HG03066 (cell line): Measurements from ENCODE around the gene MLN.

Experiments used
- ATAC-seq: cut with Tn5 transposase; IDR thresholded peaks from one replicate; pipeline ENCODE4 v1.9.1; 2021; ENCODE audit warnings: low read depth; ENCODE audit not compliant: unreplicated experiment

The MLN gene

DNA sequence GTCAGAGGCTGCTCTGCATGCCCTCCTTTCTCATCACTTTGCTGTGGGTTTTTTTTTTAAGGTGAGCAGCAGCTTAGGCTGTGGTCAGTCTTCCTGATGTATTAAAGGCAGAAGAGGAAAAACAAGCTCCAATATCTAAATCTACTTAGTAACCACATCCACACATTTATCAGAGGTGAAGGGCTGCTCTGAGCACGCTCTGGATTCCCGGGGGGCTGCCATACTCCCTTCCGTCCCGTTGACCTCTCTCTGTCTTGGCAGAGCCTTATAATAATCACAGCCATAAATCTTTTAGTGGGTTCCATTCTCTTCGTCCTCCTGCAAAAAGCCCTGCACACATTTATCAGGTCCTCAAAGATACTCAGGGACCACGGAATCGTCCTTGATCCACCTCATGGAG, 12.2 kb downstream of the MLN start:
- ATAC-seq = no peak

DNA sequence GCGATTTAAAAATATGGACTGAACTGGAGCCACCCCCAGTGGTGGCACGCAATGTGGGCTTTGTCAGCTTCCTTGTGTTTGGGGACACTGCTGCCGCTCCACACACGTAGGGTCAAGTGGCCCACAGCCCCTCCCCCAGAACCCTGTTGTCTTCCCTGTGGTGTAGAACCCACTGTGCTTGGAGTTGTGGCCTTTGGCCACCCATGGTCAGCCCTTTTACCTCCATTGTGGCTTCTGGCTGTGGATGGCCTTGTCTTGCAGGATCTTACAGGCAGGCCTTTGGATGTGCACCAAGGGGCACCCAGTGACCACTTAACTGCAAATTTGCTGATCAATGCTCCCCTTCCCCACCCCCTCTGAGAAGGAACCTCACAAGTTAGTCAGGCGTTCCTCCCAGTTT, 12.9 kb downstream of the MLN start:
- no peak for ATAC-seq

DNA sequence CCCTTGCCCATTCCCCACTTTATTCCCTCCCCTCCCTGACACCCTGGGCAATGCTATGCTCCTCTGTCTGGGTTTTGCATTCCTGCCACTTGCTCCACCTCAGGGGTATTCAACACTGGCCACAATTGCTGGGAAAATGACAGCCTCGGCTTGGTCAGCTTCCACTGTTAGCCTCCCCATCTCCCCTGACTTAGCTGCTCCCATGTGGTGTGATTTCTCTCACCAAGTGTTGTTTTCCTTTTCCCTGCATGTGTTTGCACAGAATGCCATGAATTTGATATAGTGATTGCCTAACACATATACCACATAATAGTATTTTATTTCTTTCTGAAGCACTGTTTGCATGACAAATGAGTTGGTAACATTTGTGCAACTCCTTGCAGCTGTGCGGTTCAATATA, 13.4 kb downstream of the MLN start:
- no peak for ATAC-seq

DNA sequence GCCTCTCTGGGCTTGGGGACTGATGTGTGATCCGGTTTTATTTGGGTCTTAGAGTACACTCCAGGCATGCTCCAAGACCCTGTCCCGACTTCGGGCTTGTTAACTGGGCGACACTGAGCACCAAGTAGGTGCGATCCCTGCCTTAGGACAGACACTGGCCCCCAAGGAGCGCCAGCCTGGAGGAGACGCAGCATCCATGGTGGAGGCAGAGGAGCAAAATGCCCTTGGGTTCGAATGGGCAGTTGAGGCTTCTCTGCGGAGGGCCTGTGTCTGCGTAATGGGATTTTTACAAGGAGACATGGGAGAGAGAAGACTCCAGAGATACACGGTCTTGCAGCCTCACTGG, 14.3 kb downstream of the MLN start:
- ATAC-seq = no peak

DNA sequence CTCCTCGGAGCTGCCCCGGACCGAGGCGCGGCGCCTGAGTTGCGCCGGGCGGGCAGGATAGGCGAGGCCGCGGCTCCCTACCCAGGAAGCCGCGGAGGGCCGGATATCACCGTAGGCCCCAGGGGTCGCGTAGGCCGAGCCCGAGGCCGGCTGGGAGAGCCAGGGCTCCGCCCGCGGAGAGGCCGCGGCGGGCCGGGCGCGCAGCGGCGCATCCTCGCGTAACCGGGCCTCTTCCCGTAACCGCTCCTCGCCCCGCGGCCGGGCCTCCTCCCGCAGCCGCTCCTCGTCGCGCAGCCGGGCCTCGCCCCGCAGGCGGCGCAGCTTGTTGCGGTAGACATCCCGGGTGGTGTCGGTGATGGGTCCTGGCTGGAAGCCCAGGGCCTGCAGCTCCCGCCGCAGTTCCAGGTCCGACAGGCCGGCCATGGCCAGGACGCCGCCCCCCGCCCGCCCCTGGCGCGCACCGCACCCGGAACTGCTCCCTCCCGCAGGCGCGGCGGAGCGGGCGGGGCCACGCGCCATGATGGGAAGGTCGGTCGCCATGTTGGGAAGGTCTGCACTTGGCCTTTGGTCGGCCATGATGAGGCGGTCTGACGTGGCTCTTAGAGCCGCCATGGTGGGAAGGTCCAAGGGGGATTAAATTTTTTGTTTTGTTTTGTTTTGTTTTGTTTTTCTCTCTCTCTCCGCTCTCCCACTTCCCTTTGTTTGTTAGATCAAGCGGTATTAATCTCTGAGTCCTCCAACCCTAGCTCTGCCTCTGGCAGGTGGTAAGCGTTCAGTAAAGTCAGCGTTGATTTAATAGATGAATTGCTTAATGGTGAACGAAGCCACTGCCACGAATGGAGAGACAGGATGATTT, 14.9 kb downstream of the MLN start, which contains the start of gene LEMD2:
TSS of gene LEMD2 (minus strand) at position 437 of the 856 bp plus-strand sequence. CDS start at position 423, 14 bp downstream.
- peak; percentile 90 for ATAC-seq

DNA sequence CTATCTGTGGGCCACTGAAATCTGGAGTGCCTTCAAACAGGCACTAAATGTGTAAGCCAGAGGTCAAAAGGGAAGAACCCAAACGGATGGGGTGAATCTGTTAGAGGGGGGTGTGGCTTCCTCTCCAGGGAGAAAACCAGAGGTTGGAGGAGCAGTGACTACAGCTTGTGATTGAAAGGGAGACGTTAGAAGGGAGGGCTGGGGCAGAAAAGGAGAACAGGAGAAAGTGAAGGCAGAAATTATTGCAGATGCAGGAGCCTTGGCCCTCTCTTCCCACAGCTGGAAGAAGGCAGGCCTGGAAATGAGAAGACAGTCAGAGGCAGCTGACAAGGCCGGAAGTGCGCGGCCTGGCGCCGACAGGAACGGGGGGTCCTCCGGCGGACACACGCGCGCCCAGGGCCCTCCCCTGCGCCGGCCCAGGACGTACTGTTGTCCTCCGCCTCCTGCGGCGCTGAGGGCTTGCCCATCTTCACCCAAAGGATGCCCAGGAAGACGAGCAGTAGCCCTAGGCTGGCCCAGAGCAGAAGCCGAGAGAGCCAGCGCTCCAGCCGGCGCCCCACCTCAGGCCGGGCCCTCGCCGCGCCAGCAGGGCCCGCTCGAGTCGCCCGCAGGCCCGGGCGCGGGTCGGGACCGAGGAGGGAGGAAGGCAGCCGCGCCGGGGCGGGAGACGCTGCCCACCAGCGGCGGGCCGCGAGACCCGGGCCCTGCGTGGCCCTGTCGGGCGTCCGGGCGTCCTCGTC, 15.7 kb downstream of the MLN start:
- ATAC-seq = peak; percentile 46

DNA sequence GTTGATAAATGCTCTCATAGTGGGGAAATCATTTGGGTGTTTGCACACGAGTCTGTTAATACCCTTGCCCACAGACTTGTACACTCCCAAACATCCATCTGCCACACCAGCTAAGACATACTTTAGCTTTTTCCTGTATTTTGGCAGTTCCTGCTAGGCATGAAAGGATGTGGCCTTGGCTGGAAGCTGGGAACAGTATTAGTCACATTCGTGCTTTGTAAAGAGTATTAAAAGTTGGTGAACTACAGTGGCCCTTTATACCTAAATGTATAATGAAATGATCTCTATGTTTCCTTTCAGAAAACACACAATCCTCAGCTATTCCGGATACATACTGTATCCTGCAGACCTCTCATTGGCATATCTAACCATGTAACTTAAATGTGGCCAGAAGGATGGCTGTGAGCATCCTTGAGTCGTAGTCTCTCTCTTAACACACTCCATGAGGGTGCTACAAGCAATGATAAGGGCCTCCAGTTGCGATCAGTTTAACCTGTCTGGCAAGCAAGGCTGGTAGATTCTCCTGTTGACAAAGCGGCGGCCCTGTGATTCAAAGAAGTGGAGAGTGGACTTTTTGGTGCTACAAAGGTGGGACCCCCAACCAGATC, 16.4 kb downstream of the MLN start:
- no peak for ATAC-seq

DNA sequence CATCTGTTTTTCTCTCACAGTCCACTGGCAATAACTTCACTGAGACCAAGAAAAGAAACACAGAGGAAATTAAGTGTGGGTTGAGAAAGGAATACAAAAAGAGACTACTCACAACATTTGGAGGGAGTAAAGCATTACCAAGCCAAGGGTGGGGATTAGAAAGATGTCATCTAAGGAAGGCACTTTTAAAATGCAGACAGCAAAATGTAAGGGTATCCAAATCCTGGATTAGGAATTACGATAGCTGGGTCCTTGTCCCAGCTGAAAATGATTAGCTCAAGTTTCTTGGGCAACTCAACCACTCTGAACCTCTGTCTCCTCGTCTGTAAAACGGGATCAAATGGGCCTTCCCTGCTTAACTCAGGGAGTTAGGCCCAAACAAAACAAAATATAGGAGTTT, 17.1 kb downstream of the MLN start:
- ATAC-seq = no peak

DNA sequence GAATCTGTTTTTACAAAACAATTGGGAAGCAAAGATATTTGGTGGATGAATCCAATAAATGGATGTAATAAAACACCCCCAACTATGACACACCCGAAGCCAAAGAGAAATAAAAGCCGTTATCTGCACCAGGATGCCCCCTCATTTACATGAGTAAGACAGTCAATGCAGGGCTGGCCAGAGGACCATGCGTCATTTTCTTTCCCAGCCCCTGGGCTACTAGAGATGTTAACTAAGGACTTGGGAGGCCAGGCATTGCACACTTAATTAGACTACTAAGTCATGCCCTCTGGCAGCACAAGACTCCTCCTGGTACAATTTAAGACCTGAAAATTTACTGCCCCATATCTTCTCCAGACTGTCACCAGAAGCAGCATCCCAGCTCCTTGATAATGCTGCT, 18.0 kb downstream of the MLN start:
- no peak for ATAC-seq

DNA sequence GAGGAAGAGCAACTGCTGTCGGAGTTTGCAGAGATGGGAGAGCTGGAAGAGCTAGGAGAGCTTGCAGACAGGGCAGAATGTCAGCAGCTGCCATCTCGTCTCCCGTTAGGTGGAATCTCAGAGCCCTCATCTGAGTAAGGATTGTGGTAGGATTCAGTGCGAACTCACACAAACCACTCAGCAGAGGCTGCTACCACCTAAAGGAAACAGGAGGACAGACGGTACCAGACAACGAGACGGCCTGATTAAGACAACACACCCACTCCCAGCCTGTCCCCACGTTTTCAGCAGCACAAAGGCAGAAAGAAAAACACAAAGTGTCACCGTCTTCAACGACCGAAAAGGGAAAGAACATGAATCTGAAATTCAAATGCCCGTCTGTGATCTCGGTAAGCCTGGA, 19.0 kb downstream of the MLN start:
- ATAC-seq = no peak

DNA sequence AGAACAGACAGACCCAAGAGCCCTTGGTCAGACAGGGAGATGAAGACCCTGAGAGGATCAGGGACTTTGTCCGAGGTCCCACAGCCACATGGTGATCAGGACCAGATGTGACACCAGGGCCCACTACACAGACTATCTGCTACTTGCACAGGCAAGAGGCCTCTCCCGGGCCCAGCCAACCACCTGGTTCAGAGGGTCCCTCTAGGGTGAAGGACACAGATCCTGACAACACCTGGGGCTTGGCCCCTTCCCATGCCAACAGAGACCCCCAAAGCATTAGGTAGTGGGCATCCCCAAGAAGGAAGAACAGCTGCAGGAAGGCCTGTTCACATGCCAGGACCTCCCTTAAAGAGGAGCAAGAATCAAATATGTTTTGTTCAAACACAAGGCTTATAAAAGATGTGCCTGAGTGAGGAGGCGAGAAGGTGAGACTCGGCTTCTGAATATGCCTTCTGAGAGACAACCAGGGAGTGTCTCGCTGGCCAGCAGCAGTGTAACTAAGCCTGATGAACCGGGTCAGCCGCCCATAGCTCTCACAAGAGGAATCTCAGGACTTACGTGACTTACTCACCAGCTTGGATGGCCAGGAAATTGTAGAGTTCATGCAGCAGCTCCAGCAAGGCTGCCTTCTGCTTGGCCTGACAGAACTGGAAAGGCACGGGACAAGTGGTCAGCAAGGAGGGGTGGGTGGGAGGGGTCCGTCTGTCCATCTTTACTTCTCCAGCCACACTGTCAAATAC, 19.9 kb downstream of the MLN start:
- ATAC-seq = no peak

DNA sequence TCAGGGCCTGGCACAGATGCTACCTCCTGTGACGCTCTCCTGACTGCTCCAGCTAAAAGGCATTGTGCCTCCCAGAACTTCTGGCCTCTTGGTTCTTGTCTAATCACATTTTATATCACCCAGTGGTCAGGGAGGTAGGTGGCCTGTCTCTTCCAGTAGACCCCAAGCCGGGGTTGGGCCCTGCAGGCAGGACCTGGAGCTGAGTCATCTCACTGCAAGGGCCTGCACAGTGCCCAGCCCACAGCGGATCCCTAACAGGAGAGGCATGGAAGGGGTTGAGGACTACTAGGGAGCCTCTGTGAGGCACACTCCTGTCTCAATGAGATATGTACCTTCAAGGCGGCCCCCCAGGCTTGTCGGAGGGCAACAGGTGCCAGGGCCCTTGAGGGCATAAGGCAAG, 21.2 kb downstream of the MLN start:
- no peak for ATAC-seq

DNA sequence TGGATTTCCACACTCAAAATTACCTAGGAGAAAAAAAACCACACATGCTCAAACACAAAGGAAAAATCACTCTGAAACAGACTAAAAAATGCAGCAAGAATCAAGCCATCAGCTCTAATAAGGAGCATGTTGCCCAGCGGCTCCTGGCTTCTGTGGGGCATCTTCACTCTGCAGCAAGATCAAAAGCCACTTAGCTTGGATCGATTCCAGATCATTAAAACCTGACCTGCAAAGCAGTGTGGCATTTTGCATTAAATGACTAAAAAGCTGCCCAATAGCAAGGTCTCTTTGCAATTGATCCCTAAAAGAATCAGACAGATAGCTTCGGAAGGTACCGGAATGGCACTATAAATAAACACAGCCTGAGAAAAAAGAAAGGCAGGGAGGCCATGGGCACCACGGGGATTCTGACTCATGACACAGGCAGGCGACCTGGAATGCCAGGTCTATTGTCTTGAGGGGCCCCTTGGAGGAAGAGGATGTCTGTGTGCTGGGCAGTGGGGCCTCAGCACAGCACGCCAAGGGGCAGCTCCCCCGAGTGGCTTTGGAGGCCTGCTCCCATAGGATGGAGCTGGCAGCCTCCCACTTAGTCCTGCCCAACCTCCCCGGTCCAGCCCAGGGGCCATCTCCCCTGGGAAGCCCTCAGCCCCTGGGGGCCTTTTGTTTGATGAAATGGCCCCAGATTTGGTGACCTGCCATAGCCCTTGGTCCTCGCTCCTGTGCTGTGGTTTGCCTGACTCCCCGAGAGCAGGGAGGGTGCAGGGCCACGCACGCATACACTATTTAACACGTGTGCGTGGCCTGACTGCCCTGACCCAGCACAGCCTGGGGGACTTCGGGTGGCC, 22.4 kb downstream of the MLN start:
- ATAC-seq = no peak

DNA sequence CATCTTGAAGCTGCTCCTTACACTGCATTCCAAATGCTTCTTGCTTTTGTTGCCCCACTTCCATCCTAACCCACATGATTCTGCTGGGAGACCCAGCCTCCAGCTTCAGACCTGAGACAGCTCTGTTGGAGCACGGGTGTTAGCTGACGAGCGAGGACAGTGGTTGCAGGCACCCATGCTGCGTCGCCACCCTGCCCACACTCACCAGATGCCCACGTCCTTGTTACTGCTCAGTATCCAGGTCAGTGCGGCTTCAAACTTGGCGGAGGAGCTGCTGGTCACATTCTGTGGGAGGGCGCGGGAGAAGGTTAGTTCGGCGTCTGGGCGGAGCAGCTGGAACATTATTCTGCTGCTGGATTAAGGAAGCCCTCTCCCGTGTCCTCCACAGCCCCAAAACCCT, 23.9 kb downstream of the MLN start:
- ATAC-seq = no peak

DNA sequence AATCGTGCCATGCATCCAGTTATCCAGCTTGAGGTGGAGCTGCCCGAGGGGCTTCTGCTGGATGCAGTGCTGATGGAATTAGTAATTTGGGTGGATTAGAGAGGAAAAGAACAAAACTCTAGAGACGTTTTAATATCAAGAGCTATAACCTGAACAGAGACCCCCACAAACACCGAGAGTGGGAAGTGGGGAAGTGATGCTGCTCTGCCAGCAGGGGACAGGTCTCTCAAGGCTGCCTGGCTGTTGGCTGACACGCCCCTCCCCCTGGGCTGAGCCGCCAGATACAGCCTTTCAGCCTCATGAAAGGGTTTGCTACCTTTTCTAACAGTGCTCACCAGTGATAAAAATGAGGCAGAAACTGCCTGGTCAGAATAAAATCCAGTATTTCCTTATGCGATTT, 24.5 kb downstream of the MLN start:
- ATAC-seq = no peak

DNA sequence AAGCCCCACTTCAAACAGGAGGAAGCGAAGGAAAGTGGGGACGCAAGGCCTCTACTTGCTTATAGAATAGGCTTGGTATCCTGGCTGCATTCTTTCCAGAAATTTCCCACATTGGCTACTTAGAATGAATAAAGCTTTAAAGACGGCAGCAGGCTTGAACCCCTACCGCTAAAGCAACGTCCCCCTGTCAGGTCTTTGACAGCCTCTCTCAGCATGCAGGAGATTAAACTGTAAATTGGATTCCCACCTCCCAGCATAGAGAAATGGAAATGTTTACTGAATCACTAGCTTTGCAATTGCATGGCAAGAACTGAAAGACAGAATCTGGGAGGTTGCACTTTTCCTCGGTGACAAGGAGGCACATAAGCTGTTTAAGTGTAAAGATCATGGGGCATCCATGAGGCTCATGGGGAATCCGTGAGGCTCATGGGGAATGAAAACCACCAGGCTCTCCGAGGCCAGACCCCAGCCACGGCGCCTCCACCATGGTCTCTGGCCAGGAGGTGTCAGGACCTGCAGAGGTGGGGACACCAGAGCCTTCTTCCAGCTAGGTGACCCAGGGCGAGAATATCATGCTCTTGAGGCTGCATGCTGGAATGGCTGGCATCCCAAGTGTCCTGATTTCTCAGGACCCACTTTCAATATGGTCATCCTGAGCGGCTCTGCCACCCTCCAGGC, 25.2 kb downstream of the MLN start:
- no peak for ATAC-seq

DNA sequence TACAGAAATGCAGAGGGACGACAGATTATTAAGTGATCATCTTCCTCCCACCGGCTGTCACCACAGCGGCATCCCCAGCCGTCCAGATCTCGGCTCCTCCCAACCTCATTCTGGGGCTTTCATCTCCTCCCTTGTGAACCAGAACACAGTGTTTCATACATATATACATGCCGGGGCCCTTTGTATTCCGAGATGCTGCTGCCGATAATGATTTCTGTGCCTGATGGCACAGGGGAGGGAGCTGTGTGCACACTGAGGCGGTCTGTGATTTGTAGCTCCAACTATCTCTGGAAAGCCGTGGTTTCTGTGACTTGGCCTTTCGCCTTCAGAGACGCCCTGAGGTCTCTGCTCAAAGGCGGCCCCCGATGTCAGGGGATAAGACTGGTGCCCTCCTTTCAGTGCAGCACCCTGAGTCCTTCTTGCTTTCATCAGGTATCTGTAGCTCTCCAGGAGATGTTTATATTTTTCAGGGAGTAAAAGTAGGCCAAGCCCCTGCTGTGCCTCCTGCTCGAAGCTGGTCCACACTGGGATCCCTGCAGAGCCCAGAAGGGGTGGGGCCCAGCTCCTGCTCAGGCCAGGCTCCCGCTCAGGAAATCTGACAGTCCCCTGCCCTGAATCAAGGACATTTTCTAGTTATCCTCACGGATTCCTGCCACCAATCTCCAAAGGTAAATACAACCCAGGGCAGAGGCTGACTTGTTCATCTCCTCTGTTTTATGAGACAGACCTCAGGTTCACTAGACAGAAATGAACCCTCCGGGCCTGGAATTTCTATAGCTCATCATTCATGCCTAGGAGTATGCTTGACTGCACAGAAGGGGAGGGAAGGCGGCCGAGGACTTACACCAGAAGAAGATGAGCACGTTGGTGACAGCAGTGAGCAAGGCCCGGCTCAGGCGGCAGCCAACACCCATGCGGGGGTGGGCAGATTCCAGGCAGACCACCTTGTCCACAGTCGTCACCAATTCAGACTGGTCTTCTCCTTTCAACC, 26.1 kb downstream of the MLN start:
- ATAC-seq = no peak

DNA sequence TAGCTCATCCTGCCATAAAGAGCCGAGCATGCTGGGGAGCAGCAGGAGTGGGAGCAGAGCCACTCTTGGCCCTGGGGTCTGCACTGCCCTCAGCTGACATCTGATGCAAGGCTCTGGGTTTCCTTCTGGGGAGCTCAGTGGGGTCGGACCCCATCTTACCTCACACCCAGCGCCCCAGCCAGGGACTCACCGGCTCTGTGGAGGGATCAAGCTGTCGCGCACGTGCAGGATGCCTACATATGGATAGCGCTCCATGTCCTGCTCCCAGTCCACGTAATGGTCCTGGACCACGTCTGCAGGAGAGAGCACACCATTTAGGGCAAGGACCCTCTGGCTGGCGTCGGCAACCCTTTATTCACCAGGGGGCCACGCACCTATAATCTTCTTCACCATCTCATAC, 27.0 kb downstream of the MLN start:
- no peak for ATAC-seq
